K562 (cell line): ENCODE measurements around the gene ARHGEF33. TPM values are rescaled to one million over a fixed set of nuclear protein-coding genes. Genes with fewer than 3 reads are reported as not detected.

Experiments used
- GABPA ChIP-seq: fragments of 200-800 bp; sonication (Bioruptor generic); conservative IDR thresholded peaks from 2 replicates; pipeline ENCODE4 v1.6.1; 2016; ENCODE audit warnings: low read depth, missing genetic modification characterization, missing compliant biosample characterization
- KLF1 ChIP-seq: fragments of 450-650 bp; IDR thresholded peaks from 2 replicates; pipeline ENCODE4 v1.6.1; 2016; ENCODE audit warnings: missing genetic modification characterization, missing compliant biosample characterization
- POLR2A ChIP-seq: fragments of 450-650 bp; conservative IDR thresholded peaks from 2 replicates; pipeline ENCODE4 v1.6.1; 2016
- SLC30A9 ChIP-seq: fragments of 250-450 bp; sonication (Bioruptor Pico); IDR thresholded peaks from 2 replicates; pipeline ENCODE4 v1.8.0; 2022; ENCODE audit warnings: mild to moderate bottlenecking, moderate library complexity
- STAG1 ChIP-seq: sonication (generic); formaldehyde crosslinking; IDR thresholded peaks from 2 replicates; pipeline ENCODE4 v1.5.0; 2020; ENCODE audit warnings: missing genetic modification reagents, borderline replicate concordance
- ZBTB40 ChIP-seq, 2 experiments: fragments of 450-650 bp in 1 of 2; sonication (generic) in 1 of 2; formaldehyde crosslinking in 1 of 2; IDR thresholded peaks; 2 replicates each; pipeline versions ENCODE4 v1.7.1 to v1.9.0; 2016 to 2022; ENCODE audit warnings: inconsistent platforms in 1 of 2, mild to moderate bottlenecking in 1 of 2, missing genetic modification reagents in 1 of 2
- polyA plus RNA-seq, 8 experiments: library from polyadenylated mRNA; depleted of rRNA in 4 of 8; stranded (reverse) in 5 of 8; unstranded in 3 of 8; fragments of >200 nt; fragmentation: Nextera tagmentation in 2 of 8; fragmentation: Illumina TruSeq in 1 of 8; extraction: Ambion mirVana in 2 of 8; extraction: Trizol in 1 of 8; gene quantifications; 2 replicates each; pipeline versions ENCODE4 v1.2.1 to v1.2.3, GENCODE V29; 2011 to 2014; ENCODE audit warnings: inconsistent platforms in 1 of 8, missing spikeins in 1 of 8
- total RNA-seq, 7 experiments: library from RNA; depleted of rRNA in 6 of 7; stranded (reverse); fragments of >200 nt in 6 of 7; fragmentation: Illumina TruSeq in 2 of 7; extraction: Trizol in 2 of 7; gene quantifications; 2 replicates each; pipeline versions ENCODE4 v1.2.1 to v1.2.3, GENCODE V29; 2011 to 2021; ENCODE audit warnings: low replicate concordance in 1 of 7

The ARHGEF33 gene
- total and polyA plus RNA-seq, 9 of the 15 experiments (the other 6 are each of a cell fraction or from before 2014, with no cell fraction given), result 0.01 to 0.08 (median 0.03) TPM; not detected in 5

- TF ChIP-seq ZBTB40 (IDR thresholded peaks at IDR 0.05) (no peak), ZBTB40 (CRISPR knock-in tag; IDR thresholded peaks at IDR 0.05) (no peak), POLR2A (no peak), KLF1 (tag) (no peak), GABPA (tag) (no peak), STAG1 (CRISPR knock-in tag) (no peak), SLC30A9 (CRISPR knock-in tag) (no peak)
Observed at GRCh38 chr2:38948387-38948882, 58.8 kb downstream of the ARHGEF33 start (continued).
